C4-2B (cell line): Measurements from ENCODE around the gene SFXN5.

ENCODE experiments used
- CTCF ChIP-seq: fragments of 450-650 bp; conservative IDR thresholded peaks from 2 replicates; pipeline ENCODE4 v1.5.1; 2017; ENCODE audit warnings: mild to moderate bottlenecking
- ZFX ChIP-seq: fragments of 450-650 bp; IDR thresholded peaks from 2 replicates; pipeline ENCODE4 v1.6.1; 2017

- TF ChIP-seq CTCF (no peak), ZFX (no peak)
Measured at GRCh38 chr2:72940786-72941185, 130.7 kb downstream of the SFXN5 start.
